ENCODE results near the gene EXOG.

DNA sequence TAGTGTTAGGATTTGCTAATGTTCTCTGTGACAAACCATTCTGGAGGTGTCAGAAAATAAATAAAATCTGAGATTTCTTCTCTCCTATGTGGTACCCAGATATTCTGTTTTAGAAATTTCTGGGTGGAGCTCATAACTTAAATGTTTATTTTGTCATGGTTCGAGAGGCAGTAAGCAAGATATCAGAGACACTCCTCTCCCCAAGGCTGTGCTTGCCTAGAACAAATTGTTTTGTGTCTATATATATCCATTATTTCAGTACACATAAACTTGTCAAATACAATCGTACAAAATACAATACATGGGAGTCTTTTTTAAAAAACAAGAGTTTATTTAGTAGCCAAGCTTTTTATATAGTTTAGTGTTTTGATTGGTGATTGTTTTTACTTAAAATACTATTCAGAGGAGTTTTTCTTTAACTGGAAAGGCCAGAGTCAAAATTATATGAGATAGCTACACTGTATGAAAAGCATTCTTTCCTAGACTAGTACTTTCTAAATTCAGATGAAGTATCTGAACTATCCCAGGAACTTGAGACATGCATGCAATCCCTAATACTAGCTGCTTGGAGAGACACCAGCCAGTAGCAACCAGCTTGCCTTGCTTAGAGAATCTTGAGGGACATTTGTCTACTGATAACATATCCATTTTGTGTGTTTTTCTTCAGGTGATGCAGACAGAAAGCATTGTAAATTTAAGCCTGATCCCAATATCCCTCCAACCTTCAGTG, 4.7 kb downstream of the EXOG start:
- TF ChIP-seq, protein P1, sequence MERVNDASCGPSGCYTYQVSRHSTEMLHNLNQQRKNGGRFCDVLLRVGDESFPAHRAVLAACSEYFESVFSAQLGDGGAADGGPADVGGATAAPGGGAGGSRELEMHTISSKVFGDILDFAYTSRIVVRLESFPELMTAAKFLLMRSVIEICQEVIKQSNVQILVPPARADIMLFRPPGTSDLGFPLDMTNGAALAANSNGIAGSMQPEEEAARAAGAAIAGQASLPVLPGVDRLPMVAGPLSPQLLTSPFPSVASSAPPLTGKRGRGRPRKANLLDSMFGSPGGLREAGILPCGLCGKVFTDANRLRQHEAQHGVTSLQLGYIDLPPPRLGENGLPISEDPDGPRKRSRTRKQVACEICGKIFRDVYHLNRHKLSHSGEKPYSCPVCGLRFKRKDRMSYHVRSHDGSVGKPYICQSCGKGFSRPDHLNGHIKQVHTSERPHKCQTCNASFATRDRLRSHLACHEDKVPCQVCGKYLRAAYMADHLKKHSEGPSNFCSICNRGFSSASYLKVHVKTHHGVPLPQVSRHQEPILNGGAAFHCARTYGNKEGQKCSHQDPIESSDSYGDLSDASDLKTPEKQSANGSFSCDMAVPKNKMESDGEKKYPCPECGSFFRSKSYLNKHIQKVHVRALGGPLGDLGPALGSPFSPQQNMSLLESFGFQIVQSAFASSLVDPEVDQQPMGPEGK (CRISPR knock-in tag; IDR thresholded peaks at IDR 0.05; ENCODE audit: borderline replicate concordance) = no peak
- no peak for TF ChIP-seq ZNF70 (CRISPR knock-in tag; IDR thresholded peaks at IDR 0.05)

Measured in SK-N-SH treated with all-trans-retinoic acid at 6 μM for 48 hours (cell line).